ENCODE results near the gene HYDIN.
"Not testable (repeated sequence)": the region's sequence is repeated elsewhere in the genome, so short reads cannot be mapped to it uniquely, and the experiment has no call there.

HYDIN gene

GRCh38 chr16:71218306-71218963, 12.1 kb downstream of the HYDIN start:
- no peak for DNase-seq

DNA sequence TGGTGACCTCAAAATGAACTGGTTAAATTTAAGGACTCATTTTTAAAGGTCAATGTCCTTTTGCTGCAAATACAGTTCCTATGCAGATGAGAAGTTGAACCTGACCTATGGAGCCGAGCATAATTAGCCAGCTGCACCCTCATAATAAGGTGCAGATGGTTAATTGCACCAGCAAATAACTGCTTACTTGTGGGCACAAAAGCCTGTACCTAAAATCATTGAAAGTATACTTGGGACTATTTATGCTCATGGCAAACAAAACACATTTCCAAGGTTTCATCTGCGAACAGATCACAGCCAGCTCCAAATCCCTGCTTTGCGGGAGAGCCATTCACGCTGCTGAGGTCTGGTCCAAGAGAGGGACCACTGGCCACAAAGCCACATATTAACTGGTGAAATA, 13.0 kb downstream of the HYDIN start:
- no peak for DNase-seq

DNA sequence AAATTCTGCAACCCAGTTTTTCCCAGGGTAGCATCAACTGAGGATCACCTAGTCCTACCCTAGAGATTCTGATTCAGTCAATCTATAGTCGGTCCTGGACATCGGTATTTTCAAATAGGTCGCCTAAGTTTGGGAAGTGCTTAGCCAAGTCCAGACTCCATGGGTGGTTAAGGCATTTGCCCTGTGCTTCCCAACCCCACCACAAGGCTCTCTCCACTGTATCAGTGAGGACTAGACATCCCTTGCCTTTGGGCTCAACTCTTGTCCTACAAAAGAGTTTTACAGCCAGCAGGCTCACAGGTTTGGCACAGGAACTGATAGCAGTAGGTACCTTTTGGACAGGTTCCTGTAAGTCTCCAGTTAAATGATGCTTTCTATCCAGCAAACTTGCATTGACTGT, 13.8 kb downstream of the HYDIN start:
- no peak for DNase-seq

- DNase-seq: no peak
Measured at GRCh38 chr16:71214746-71215381, 15.7 kb downstream of the HYDIN start.

DNA sequence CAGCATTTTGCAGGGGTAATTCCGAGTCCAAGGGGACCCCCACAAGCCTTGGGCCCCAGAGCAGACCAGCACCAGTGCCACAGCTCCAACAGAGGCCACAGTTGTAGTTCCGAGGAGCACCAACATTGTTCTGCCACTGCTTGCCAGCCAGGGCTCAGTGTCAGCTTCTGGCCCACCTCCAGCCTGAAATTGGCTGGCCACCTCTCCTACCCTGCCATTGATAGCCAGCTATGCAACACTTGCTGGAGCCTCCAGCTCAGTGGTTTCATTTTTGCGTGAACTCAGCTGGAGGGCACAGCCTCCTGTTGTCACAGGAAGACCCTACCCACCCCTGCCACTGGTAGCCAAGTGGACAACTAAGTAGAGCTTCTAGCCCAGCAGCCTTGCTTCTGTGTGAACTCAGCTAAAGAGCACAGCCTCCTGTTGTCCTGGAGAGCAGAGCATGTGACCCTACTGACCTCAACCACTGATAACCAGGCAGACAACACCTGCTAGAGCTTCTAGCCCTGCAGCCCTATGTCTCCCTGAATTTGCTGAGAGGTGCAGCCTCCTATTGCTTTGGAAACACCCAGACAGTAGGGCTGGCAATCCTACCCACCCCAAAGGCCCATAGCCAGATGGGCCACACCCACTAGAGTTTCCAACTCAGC, 24.9 kb downstream of the HYDIN start:
- no peak for DNase-seq

DNA sequence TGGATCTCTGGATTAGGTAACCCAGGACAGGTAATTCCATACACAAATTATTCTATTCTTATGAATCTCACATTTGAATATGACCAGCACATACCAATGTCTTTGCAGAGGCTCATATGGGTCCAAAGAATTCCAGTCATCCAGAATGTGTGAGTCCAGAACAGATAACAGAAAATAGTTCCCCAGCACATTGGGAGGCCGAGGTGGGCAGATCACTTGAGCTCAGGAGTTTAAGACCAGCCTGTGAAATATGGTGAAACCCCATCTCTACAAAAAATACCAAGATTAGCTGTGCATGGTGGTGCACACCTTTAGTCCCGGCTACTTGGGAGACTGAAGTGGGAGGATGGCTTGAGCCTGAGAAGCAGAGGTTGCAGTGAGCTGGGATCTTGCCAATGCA, 26.9 kb downstream of the HYDIN start:
- no peak for DNase-seq

GRCh38 chr16:71201556-71201955, 29.0 kb downstream of the HYDIN start:
- DNase-seq: no peak

DNA sequence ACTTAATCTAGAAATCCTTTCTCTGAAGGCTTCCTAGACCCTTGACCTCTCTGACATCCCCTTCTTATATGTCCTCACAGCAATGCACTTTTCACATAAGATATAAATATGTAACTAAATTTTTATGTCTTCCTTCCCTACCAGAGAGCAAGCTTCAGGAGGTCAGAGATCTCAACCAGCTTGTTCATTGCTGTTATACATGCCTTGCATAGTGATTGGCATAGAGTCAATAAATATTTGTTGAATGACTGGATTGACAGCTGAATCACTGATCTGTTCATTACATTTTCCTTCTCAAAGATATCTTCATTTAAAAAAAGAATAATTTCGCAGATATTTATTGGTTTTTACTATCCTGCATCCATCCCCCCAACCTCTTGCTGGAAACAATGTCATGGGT, 29.5 kb downstream of the HYDIN start:
- DNase-seq: no peak

DNA sequence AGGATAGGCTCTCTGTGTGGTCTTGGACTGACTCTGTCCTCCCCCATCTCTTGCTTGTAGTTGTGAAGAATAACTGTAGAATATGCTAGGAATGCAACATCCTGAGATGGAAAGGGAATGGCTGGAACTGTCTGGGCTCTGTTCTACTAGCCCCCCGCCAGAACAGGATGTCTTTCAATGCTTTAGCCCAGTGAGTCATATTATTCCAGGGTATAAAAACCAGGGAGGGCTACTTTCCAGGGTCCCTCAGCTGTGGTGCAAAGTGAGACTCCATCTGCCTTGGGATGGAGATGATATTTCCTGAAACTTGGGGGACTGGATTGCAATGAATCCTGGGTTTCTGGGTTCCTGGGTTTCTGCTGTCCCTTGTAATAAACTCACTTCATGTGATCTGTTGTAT, 32.1 kb downstream of the HYDIN start:
- DNase-seq: no peak

DNA sequence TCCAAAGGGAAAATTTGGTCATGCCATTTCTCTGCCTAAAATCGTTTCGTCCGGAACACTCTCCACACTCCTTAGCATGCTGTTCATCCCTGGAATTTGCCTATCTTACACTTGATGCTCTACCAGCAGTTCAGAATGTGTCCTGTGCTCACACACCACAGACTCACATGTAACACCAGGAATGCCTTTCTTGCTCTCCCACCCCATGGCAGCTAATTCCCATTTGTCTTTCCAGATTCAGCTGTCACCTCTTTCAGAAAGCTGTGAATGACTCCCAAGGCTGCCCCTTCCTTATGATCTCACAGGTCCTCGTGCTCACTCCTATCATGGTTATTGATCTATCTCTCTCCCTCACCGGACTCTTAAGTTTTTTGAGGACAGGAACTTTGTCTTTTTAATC, 38.1 kb downstream of the HYDIN start:
- DNase-seq: no peak

GRCh38 chr16:71188956-71189712, 41.4 kb downstream of the HYDIN start:
- no peak for DNase-seq

DNA sequence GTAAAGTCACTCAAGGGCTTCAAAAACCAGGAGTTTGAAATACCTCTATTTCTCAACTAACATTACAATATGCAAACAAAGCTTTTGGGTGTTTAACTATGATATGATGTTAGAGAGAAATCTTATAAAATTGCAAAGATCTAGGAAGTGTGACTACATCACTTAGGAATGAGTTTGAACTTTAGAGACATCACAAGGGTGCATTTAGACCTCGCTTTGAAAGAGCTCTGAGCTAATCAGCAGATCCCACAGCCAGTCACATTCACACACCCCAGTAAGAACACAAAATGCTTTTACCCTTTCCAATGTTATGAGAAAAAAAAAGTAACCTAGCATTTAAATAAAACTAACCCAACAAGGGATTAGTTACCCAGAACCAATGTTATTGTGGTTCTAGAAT, 45.2 kb downstream of the HYDIN start:
- DNase-seq: no peak

- no peak for DNase-seq
Measured at GRCh38 chr16:71179569-71179968, 51.0 kb downstream of the HYDIN start.

GRCh38 chr16:71172481-71173207, 57.9 kb downstream of the HYDIN start:
- no peak for DNase-seq

DNA sequence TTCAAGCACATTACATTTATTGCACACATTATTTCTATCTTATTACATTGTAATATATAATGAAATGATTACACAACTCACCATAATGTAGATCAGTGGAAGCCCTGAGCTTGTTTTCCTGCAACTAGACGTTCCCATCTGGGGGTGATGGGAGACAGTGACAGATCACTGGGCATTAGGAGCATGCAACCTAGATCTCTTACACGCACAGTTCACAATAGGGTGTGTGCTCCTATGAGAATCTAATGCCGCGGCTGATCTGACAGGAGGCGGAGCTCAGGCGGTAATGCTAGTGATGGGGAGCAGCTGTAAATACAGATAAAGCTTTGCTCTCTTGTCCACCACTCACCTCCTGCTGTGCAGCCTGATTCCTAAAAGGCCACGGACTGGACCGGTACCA, 69.5 kb downstream of the HYDIN start:
- DNase-seq: not testable (repeated sequence)

GRCh38 chr16:71157278-71157677, 73.2 kb downstream of the HYDIN start:
- DNase-seq: not testable (repeated sequence)

DNA sequence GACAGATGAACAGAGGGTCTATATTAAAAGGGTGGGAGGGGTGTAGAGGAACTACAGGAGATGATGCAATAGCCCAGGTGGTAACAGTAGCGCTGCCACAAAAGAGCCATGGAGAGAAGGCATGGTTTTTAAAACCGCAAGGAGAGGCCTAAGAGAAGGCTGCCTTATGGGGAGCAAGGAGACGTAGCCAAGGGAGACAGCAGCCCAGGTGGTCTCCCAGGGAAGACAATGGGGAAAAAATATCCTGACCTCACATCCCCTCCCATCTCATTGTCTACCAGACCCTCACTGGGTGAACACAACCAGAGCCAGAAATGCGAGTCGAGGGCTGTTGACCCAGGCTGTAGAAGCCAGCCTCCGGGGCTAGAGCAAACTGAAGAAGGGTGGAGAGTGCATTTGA, 77.2 kb downstream of the HYDIN start:
- not testable (repeated sequence) for DNase-seq

GRCh38 chr16:71151654-71152053, 78.9 kb downstream of the HYDIN start:
- not testable (repeated sequence) for DNase-seq

DNA sequence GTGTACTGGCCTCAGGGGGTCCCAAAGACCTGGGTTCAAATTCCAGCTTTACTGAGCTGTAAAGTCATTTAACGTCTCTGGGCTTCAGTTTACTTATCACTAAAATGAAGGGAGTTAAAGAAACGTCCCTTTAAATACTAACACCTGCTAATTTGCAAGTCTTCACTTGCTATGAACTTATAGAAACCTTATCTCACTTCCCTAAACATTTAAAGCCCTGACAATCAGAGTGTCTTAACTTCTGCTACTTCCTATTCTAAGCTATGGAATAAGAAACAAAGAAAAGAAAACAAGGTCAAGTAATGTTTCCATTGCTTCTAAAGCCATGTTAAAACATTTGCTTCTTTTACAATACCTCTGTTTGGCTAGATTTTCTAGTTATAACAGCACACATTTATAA, 87.3 kb downstream of the HYDIN start:
- DNase-seq: not testable (repeated sequence)

DNA sequence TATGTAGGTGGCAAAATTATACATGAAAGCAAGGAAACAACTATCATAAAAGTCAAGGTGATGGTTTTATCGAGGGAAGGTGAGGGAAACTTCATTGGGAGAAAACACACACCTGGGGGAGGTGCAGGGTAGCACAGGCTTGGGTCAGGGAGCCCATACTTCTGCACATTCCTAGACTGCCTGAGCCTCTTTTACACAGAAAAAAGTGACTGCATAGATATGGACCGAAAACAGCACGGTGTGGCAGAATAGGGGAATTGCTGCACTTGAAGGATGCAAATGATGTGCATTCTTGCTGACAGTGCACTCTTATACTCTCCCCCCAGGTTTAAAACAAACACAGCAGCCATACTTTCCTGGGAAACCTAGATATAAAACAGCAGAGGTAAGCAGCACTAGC, 120.0 kb downstream of the HYDIN start:
- DNase-seq: not testable (repeated sequence)

- DNase-seq: not testable (repeated sequence)
Measured at GRCh38 chr16:71109656-71110208, 120.8 kb downstream of the HYDIN start.

- DNase-seq: not testable (repeated sequence)
Measured at GRCh38 chr16:71105881-71106280, 124.6 kb downstream of the HYDIN start.

DNA sequence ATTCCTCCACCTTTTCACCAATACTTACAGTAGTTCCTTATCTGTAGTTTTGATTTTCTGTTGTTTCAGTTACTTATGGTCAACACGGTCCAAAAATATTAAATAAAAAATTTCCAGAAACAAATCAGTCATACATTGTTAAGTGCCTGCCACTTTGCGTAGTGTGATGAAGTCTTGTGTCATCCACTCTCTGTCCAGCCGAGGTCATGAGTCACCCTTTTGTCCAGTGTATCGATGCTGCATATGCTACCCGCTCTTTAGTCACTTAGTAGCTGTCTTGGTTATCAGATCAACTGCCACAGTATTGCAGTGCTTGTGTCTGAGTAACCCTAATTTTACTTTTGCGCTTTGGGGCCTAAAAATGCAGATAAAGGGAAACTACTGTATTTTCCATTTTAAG, 146.9 kb downstream of the HYDIN start:
- DNase-seq: not testable (repeated sequence)
